HG03460 (cell line): ENCODE data around the gene ATG2B.
"Not testable (repeated sequence)": the region's sequence is repeated elsewhere in the genome, so short reads cannot be mapped to it uniquely, and the experiment has no call there.

ENCODE experiments used
- ATAC-seq: cut with Tn5 transposase; IDR thresholded peaks from one replicate; pipeline ENCODE4 v1.9.1; 2021; ENCODE audit not compliant: unreplicated experiment

ATG2B gene

GRCh38 chr14:96254687-96255086 lies 108.5 kb downstream of the ATG2B start:
- no peak for ATAC-seq

GRCh38 chr14:96252999-96253539 lies 110.1 kb downstream of the ATG2B start:
- no peak for ATAC-seq

- ATAC-seq: no peak
Observed at GRCh38 chr14:96252323-96252998, 110.7 kb downstream of the ATG2B start.

- no peak for ATAC-seq
Observed at GRCh38 chr14:96251656-96252155, 111.4 kb downstream of the ATG2B start.

GRCh38 chr14:96250485-96250884 lies 112.7 kb downstream of the ATG2B start:
- no peak for ATAC-seq

- no peak for ATAC-seq
Observed at GRCh38 chr14:96249029-96249428, 114.1 kb downstream of the ATG2B start.

GRCh38 chr14:96247031-96247430 lies 116.1 kb downstream of the ATG2B start:
- ATAC-seq: no peak

GRCh38 chr14:96246539-96246847 lies 116.6 kb downstream of the ATG2B start:
- no peak for ATAC-seq

- no peak for ATAC-seq
Observed at GRCh38 chr14:96245710-96246538, 117.2 kb downstream of the ATG2B start.

- ATAC-seq: not testable (repeated sequence)
Observed at GRCh38 chr14:96245074-96245473, 118.1 kb downstream of the ATG2B start.

- ATAC-seq: no peak
Observed at GRCh38 chr14:96243785-96244184, 119.4 kb downstream of the ATG2B start.

GRCh38 chr14:96242126-96242525 lies 121.0 kb downstream of the ATG2B start:
- no peak for ATAC-seq

GRCh38 chr14:96240641-96241040 lies 122.5 kb downstream of the ATG2B start:
- no peak for ATAC-seq

GRCh38 chr14:96239711-96240141 lies 123.4 kb downstream of the ATG2B start:
- ATAC-seq: no peak

- no peak for ATAC-seq
Observed at GRCh38 chr14:96238676-96239265, 124.4 kb downstream of the ATG2B start.

GRCh38 chr14:96237641-96238040 lies 125.5 kb downstream of the ATG2B start:
- ATAC-seq: no peak

- ATAC-seq: no peak
Observed at GRCh38 chr14:96235426-96235825, 127.7 kb downstream of the ATG2B start.

- no peak for ATAC-seq
Observed at GRCh38 chr14:96233661-96234060, 129.5 kb downstream of the ATG2B start.

- no peak for ATAC-seq
Observed at GRCh38 chr14:96232506-96232905, 130.6 kb downstream of the ATG2B start.

- ATAC-seq: no peak
Observed at GRCh38 chr14:96231526-96232130, 131.5 kb downstream of the ATG2B start.

- no peak for ATAC-seq
Observed at GRCh38 chr14:96231056-96231455, 132.1 kb downstream of the ATG2B start.
